Stimulated activated CD4-positive, alpha-beta T cell treated with anti-CD3 and anti-CD28 coated beads, Interleukin-2, amount 100 ng/mL, for 48 hours (primary cell): ENCODE results near the gene SPG7.

Experiments used
- DNase-seq, 2 donors: peaks; one replicate each; pipeline ENCODE4 v3.0.0-alpha.2; 2020

The SPG7 gene

DNA sequence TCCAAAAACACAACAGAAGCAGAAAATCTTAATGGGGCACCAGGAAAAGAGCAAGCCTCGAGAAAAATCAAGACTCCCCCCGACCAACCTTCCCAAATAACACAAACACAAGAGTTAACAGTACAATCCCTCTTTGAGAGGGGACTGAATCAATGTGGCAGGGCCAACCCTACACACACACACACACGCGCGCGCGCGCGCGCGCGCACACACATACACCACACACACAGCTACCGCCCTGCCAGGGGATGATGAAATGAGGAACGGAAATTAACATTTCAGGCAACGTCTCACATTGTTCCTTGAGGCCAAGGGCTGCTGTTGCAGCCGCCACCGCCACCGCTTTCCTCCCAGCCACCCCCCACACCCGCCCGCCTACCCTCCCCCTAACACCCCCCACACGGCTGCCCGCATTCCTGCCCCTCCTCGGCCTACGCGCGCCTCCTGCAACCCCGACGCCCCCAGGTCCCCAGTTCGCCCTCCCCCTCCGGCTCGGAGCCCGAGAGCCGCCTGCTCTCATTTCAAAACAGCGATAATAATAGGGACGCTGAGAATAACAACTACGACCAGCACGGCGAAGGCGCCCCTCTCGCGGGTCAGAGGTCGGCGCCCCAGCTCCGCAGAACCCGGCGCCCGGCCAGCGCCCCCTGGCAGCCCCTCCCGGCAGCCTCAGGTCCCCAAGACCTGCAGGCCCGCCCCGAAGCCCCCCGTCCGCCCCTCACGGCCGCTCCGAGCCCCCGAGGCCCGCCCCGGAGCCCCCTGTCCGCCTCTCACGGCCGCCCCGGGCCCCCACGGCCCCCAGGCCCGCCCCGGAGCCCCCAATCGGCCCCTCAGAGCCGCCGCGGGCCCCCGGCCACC is 18.9 kb upstream of the SPG7 start:
- peak; percentile 73 for DNase-seq

GRCh38 chr16:89489898-89490438 is 18.2 kb upstream of the SPG7 start:
- no peak for DNase-seq

GRCh38 chr16:89490439-89491237 is 17.6 kb upstream of the SPG7 start, which contains the start of gene ANKRD11:
Gene ANKRD11, minus strand, starts transcription at chr16:89490561. Its CDS starts 173,542 bp downstream, at chr16:89317019.
- DNase-seq: peak; percentile 96

- DNase-seq: no peak
Observed at GRCh38 chr16:89491238-89491869, 16.8 kb upstream of the SPG7 start.

GRCh38 chr16:89491974-89492687 is 16.1 kb upstream of the SPG7 start:
- DNase-seq: no peak

GRCh38 chr16:89493776-89494175 is 14.4 kb upstream of the SPG7 start:
- no peak for DNase-seq

- DNase-seq: no peak
Observed at GRCh38 chr16:89495121-89495520, 13.1 kb upstream of the SPG7 start.

DNA sequence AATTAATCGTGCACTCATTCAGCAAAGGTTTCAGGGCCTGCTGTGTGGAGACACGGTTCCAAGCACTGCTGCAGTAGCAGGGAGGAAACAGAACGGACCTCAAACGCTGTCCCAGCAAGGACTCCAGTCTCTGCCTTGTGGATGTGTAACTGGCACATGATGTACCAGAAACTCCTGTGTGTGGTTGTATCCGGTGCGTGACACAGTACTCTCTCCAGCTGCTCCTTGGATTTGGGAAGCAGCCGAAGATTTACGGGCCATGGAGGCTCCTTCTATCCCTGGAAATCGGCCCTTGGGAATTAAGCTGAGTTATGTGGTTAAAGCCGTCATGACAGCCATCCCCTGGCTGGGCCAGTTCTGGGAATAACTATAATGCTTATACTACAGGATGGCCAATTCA is 9.4 kb upstream of the SPG7 start:
- DNase-seq: no peak

- DNase-seq: no peak
Observed at GRCh38 chr16:89499767-89500166, 8.4 kb upstream of the SPG7 start.

- no peak for DNase-seq
Observed at GRCh38 chr16:89502081-89502843, 5.9 kb upstream of the SPG7 start.

DNA sequence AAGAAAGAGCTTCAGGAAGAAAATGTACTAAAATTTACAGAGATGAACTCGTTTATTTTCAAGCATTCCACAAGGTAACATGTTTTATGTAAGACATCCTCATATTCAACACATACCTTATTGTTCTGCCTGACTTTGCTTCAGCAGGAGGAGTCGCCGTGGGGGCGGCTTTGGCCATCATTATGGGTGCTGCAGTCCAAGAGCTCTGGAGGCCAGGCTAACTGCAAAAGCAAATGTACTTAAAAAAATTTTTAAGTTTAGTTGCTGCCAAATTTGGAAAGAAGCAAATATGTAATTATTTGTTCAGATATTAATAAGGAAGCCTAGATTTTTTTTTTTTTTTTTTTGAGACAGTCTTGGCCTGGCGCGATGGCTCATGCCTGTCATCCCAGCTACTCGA is 4.1 kb upstream of the SPG7 start:
- DNase-seq: no peak

- DNase-seq: peak; percentile 77 to 82
Observed at GRCh38 chr16:89505204-89506112, 2.7 kb upstream of the SPG7 start.

GRCh38 chr16:89506113-89506504 is 2.1 kb upstream of the SPG7 start:
- DNase-seq: no peak

DNA sequence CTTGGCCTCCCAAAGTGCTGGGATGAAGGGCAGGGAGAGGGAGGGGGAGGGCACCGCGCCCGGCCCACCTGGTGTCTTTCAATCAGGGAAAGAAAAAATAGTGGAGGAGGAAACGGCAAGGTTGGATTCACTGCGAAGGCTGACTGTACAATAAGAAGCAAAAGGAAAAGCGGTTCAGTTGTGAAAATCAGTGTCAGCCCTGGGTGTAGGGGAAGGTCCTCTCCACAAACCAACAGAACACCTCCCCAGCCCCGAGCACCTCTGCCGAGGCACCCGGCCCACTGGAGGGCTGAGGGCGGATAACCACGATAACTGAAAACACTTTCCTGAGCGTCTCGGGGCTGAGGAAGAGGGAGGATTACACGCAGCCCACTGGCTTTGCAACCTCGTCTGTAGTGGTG is 1.4 kb upstream of the SPG7 start:
- DNase-seq: peak in 1 of 2 donors; percentile 9

GRCh38 chr16:89507214-89507833 is 879 bp upstream of the SPG7 start:
- DNase-seq: no peak

GRCh38 chr16:89510526-89510925 is 2.3 kb downstream of the SPG7 start:
- no peak for DNase-seq

DNA sequence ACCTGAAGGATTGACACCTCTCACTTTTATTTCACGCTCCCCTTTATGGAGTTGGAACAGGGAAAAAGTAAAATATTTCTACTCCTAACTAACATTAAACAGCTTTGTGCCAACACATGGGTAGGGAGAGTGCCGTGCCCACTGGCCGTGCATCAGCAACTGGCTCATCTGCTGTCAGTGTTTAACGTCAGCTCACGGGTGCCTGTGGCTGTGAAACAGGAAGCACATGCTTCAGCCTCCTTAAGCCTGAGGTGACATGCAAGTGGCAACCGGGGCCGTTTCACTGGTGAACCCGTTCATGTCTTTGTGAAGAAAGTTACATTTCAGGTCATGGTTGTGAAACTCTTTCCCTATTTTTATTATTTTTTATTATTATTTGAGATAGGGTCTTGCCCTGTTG is 3.2 kb downstream of the SPG7 start:
- no peak for DNase-seq

DNA sequence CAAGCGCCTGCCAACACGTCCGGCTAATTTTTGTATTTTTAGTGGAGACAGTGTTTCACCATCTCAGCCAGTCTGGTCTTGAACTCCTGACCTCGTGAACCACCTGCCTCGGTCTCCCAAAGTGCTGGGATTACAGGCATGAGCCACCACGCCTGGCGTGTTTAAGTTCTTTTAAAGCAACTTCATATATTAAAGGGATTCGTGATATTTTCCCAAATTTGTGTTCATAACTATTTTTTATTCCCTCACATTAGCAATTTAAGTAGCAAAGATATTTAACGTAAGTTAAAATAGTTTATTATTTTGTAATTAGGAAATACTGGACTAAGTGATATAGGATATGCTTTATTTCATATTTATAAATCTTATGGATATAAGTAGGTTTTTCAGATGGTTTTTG is 4.2 kb downstream of the SPG7 start:
- DNase-seq: no peak

- DNase-seq: no peak
Observed at GRCh38 chr16:89517128-89517527, 8.9 kb downstream of the SPG7 start.

- no peak for DNase-seq
Observed at GRCh38 chr16:89519881-89520280, 11.7 kb downstream of the SPG7 start.
